Calu3 (cell line): ENCODE measurements around the gene CYSTM1. TPM values are rescaled to one million over a fixed set of nuclear protein-coding genes. Genes with fewer than 3 reads are reported as not detected.

Experiments used
- BruUV-seq: library from RNA; stranded (reverse); fragments of 400-500 nt; replicated peaks from 2 replicates; lab custom pipeline; 2021; lab: Mats Ljungman, UMichigan
- CTCF ChIA-PET: fragments of 300-600 bp; sonication (Branson Sonifier 250); formaldehyde crosslinking; loops from one replicate; lab custom pipeline; 2022; ENCODE audit warnings: antibody characterized with exemption; lab: Charles Lee
- DNase-seq: peaks from one replicate; pipeline ENCODE4 v3.0.0; 2022
- H3K27ac Mint-ChIP-seq: one replicate; pipeline ENCODE4 v1.8.0; 2022; ENCODE audit warnings: mixed read lengths; ENCODE audit not compliant: unreplicated experiment
- H3K27me3 Mint-ChIP-seq: one replicate; pipeline ENCODE4 v1.8.0; 2022; ENCODE audit warnings: mixed read lengths; ENCODE audit not compliant: unreplicated experiment
- H3K36me3 Mint-ChIP-seq: one replicate; pipeline ENCODE4 v1.8.0; 2022; ENCODE audit warnings: mild to moderate bottlenecking, moderate library complexity, mixed read lengths; ENCODE audit not compliant: insufficient read depth, unreplicated experiment
- H3K4me1 Mint-ChIP-seq: one replicate; pipeline ENCODE4 v1.8.0; 2022; ENCODE audit warnings: mild to moderate bottlenecking, low read depth, mixed read lengths; ENCODE audit not compliant: unreplicated experiment
- H3K4me3 Mint-ChIP-seq: one replicate; pipeline ENCODE4 v1.8.0; 2022; ENCODE audit warnings: mild to moderate bottlenecking, low read depth, moderate library complexity, mixed read lengths; ENCODE audit not compliant: unreplicated experiment
- H3K9me3 Mint-ChIP-seq: one replicate; pipeline ENCODE4 v1.8.0; 2022; ENCODE audit warnings: low read depth, mixed read lengths; ENCODE audit not compliant: unreplicated experiment
- intact Hi-C: fragments of 100-400 bp; cut with micrococcal nuclease; formaldehyde crosslinking; loops from one replicate; pipeline ENCODE4 v1.10.0; 2022; ENCODE audit not compliant: unreplicated experiment
- total RNA-seq: library from RNA; stranded (reverse); gene quantifications from 2 replicates; pipeline ENCODE4 v1.2.3, GENCODE V29; 2022
- TF ChIP-seq, protein P1 (sequence below): fragments of 200-600 bp; IDR thresholded peaks from one replicate; pipeline ENCODE4 v1.8.0; 2022; ENCODE audit warnings: antibody characterized with exemption; ENCODE audit not compliant: unreplicated experiment

Gene CYSTM1
- total RNA-seq, 1 experiment from 2014 or later = 198 TPM

DNA sequence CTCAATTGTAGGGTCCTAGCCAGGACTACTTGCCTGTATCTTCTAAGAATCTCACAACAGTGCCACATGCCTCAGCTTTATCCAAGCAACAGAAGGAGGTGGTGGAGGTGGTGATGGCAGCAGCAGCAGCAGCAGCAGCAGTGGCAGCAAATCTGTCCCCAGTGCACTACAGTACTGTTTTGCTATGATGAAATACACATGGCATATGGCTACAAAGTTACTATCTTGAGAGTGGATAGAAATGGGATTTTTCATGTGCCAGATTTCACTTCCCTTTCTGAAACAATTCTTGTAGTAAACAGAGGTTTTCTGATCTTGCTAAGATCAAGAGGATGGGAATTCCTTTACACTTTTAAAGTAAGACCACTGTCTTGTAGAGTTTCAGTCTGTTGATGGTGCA lies 8.1 kb upstream of the CYSTM1 start:
- Mint-ChIP-seq H3K27ac (no peak overlapping the region), H3K4me1 (peaks cover 60% of the 10 kb centered on the region), H3K36me3 (peaks cover 9% of the 10 kb centered on the region), H3K27me3 (no peaks in the 10 kb centered on the region), H3K4me3 (no peak overlapping the region), H3K9me3 (no peaks in the 10 kb centered on the region)
- intact Hi-C loops = no loop called here
- BruUV-seq = no TSS peak
- CTCF ChIA-PET = no interaction called here
- TF ChIP-seq, protein P1, sequence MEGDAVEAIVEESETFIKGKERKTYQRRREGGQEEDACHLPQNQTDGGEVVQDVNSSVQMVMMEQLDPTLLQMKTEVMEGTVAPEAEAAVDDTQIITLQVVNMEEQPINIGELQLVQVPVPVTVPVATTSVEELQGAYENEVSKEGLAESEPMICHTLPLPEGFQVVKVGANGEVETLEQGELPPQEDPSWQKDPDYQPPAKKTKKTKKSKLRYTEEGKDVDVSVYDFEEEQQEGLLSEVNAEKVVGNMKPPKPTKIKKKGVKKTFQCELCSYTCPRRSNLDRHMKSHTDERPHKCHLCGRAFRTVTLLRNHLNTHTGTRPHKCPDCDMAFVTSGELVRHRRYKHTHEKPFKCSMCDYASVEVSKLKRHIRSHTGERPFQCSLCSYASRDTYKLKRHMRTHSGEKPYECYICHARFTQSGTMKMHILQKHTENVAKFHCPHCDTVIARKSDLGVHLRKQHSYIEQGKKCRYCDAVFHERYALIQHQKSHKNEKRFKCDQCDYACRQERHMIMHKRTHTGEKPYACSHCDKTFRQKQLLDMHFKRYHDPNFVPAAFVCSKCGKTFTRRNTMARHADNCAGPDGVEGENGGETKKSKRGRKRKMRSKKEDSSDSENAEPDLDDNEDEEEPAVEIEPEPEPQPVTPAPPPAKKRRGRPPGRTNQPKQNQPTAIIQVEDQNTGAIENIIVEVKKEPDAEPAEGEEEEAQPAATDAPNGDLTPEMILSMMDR = no peak
- no peak for DNase-seq

DNA sequence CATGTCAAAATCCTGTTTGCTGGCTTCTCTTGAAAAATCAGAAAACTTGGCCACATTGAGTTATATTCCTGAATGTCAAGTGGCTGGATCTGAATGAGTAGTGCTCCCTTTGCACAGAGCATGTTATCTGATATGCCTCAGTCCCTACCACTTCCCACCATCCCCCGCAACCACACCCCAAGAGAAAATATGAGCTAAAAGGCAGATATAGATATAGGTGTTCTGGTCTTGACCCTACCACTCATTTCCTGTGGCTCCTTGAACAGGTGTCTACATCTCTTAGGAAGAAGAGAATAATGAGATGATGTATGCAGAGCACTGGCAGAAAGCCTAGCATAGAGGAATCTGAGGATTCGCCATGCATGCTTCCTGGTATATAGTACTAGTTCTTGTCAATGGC lies 6.6 kb upstream of the CYSTM1 start:
- no peak for DNase-seq

DNA sequence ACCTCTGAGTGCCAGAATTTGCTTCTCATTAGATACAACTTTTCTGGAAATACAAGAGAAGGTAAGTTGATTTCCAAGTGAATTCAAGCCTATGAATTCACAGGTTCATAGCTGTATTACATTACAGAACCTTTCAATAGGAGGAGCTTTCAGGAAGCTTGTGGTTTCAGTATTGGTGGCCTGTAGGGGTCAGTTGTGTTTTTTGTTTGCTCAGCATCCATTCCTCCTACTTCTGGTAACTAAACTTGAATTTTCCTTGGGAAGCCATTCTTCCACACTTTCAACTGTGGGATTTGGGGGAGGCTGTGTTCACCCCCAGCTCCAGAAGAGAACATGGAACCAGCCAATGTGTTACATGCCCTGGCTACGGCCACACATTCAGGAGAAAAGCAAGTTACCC lies 5.6 kb upstream of the CYSTM1 start:
- Mint-ChIP-seq H3K36me3 (peaks cover 15% of the 10 kb centered on the region), H3K4me3 (no peak overlapping the region), H3K27me3 (peaks cover 16% of the 10 kb centered on the region), H3K4me1 (peaks cover 43% of the 10 kb centered on the region), H3K9me3 (no peaks in the 10 kb centered on the region), H3K27ac (no peak overlapping the region)
- no TSS peak for BruUV-seq
- no peak for DNase-seq
- CTCF ChIA-PET = interaction anchor here (0.6 to 1.0 kb wide), 7 partner anchors 20 to 518 kb away, joined by 3 to 10 read pairs (median 3); partner anchors contain the start of gene HBEGF
- TF ChIP-seq, protein P1 = no peak
- intact Hi-C loops = no loop called here

More for the DNA sequence above, 6.6 kb upstream of the CYSTM1 start:
- H3K4me3 Mint-ChIP-seq = no peak overlapping the region
- peaks cover 7% of the 10 kb centered on the region for H3K27me3 Mint-ChIP-seq
- intact Hi-C loops = no loop called here
- TF ChIP-seq, protein P1 = no peak
- peaks cover 45% of the 10 kb centered on the region for H3K4me1 Mint-ChIP-seq
- H3K36me3 Mint-ChIP-seq = peaks cover 9% of the 10 kb centered on the region
- BruUV-seq = no TSS peak
- H3K9me3 Mint-ChIP-seq = no peaks in the 10 kb centered on the region
- CTCF ChIA-PET = interaction anchor here (0.6 kb wide), 1 partner anchor 23 kb away, joined by 3 read pairs; no protein-coding TSS in a partner anchor
- no peak overlapping the region for H3K27ac Mint-ChIP-seq

DNA sequence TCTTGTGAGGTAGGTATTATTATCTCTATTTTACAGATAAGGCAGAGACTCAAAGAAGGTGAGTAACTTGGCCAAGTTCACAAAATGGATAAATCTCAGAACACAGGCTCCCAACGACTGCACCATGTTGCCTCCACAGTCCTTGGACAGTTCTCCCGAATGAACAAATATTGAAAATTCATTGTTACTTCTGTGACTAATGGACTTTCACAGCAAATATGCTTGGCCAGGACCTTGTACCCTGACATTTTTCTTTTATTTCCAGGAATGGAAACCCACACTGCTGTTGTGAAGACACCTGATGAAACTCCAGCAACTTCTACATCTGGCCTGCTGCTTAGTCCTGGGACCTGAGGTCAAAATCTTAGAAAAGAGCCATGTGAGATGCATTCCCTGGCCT lies 2.5 kb upstream of the CYSTM1 start:
- H3K36me3 Mint-ChIP-seq = peaks cover 41% of the 10 kb centered on the region
- intact Hi-C loops = no loop called here
- no peak overlapping the region for H3K4me3 Mint-ChIP-seq
- no peak overlapping the region for H3K27ac Mint-ChIP-seq
- CTCF ChIA-PET = no interaction called here
- H3K4me1 Mint-ChIP-seq = peaks cover 41% of the 10 kb centered on the region
- TF ChIP-seq, protein P1 = no peak
- no TSS peak for BruUV-seq
- H3K27me3 Mint-ChIP-seq = peaks cover 16% of the 10 kb centered on the region
- no peaks in the 10 kb centered on the region for H3K9me3 Mint-ChIP-seq
- DNase-seq = no peak
